AG20443 (cell line): ENCODE results near the gene TMEM204.

Experiments
- DNase-seq: peaks from one replicate; pipeline ENCODE4 v3.0.0; 2012; ENCODE audit warnings: low spot score, mixed read lengths

TMEM204 gene

GRCh38 chr16:1538804-1539520, 5.5 kb downstream of the TMEM204 start:
- no peak for DNase-seq

GRCh38 chr16:1539720-1540555, 6.5 kb downstream of the TMEM204 start:
- no peak for DNase-seq

- DNase-seq: no peak
These were observed 7.0 kb downstream of the TMEM204 start for GRCh38 chr16:1540556-1540855.

GRCh38 chr16:1541293-1542165, 8.1 kb downstream of the TMEM204 start:
- no peak for DNase-seq

GRCh38 chr16:1542166-1542500, 8.7 kb downstream of the TMEM204 start:
- DNase-seq: no peak

- DNase-seq: no peak
These were observed 9.1 kb downstream of the TMEM204 start for GRCh38 chr16:1542533-1542932.

- DNase-seq: peak; percentile 60
These were observed 9.8 kb downstream of the TMEM204 start for GRCh38 chr16:1543085-1543896.

- DNase-seq: no peak
These were observed 11.9 kb downstream of the TMEM204 start for GRCh38 chr16:1545044-1546040.

- DNase-seq: no peak
These were observed 13.0 kb downstream of the TMEM204 start for GRCh38 chr16:1546430-1546829.

- no peak for DNase-seq
These were observed 14.8 kb downstream of the TMEM204 start for GRCh38 chr16:1548233-1548632.

GRCh38 chr16:1548727-1549126, 15.3 kb downstream of the TMEM204 start:
- no peak for DNase-seq

GRCh38 chr16:1550069-1550468, 16.6 kb downstream of the TMEM204 start:
- no peak for DNase-seq

- DNase-seq: no peak
These were observed 17.2 kb downstream of the TMEM204 start for GRCh38 chr16:1550696-1551095.

GRCh38 chr16:1551166-1551565, 17.7 kb downstream of the TMEM204 start:
- no peak for DNase-seq

GRCh38 chr16:1552129-1552528, 18.7 kb downstream of the TMEM204 start:
- DNase-seq: no peak

GRCh38 chr16:1553946-1554825, 20.7 kb downstream of the TMEM204 start:
- no peak for DNase-seq

GRCh38 chr16:1554826-1555445, 21.5 kb downstream of the TMEM204 start:
- no peak for DNase-seq

GRCh38 chr16:1556254-1556653, 22.8 kb downstream of the TMEM204 start:
- DNase-seq: peak; percentile 71

- DNase-seq: no peak
These were observed 23.6 kb downstream of the TMEM204 start for GRCh38 chr16:1557074-1557473.
